NCI-H2081 (cell line): ENCODE results near the gene USP19.

ENCODE experiments used
- DNase-seq, 2 experiments: peaks; one replicate each; lab custom pipeline; 2025; lab: John Stamatoyannopoulos, UW

Gene USP19, protein sequence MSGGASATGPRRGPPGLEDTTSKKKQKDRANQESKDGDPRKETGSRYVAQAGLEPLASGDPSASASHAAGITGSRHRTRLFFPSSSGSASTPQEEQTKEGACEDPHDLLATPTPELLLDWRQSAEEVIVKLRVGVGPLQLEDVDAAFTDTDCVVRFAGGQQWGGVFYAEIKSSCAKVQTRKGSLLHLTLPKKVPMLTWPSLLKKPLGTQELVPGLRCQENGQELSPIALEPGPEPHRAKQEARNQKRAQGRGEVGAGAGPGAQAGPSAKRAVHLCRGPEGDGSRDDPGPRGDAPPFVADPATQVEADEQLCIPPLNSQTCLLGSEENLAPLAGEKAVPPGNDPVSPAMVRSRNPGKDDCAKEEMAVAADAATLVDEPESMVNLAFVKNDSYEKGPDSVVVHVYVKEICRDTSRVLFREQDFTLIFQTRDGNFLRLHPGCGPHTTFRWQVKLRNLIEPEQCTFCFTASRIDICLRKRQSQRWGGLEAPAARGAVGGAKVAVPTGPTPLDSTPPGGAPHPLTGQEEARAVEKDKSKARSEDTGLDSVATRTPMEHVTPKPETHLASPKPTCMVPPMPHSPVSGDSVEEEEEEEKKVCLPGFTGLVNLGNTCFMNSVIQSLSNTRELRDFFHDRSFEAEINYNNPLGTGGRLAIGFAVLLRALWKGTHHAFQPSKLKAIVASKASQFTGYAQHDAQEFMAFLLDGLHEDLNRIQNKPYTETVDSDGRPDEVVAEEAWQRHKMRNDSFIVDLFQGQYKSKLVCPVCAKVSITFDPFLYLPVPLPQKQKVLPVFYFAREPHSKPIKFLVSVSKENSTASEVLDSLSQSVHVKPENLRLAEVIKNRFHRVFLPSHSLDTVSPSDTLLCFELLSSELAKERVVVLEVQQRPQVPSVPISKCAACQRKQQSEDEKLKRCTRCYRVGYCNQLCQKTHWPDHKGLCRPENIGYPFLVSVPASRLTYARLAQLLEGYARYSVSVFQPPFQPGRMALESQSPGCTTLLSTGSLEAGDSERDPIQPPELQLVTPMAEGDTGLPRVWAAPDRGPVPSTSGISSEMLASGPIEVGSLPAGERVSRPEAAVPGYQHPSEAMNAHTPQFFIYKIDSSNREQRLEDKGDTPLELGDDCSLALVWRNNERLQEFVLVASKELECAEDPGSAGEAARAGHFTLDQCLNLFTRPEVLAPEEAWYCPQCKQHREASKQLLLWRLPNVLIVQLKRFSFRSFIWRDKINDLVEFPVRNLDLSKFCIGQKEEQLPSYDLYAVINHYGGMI (N-terminal part only)

DNA sequence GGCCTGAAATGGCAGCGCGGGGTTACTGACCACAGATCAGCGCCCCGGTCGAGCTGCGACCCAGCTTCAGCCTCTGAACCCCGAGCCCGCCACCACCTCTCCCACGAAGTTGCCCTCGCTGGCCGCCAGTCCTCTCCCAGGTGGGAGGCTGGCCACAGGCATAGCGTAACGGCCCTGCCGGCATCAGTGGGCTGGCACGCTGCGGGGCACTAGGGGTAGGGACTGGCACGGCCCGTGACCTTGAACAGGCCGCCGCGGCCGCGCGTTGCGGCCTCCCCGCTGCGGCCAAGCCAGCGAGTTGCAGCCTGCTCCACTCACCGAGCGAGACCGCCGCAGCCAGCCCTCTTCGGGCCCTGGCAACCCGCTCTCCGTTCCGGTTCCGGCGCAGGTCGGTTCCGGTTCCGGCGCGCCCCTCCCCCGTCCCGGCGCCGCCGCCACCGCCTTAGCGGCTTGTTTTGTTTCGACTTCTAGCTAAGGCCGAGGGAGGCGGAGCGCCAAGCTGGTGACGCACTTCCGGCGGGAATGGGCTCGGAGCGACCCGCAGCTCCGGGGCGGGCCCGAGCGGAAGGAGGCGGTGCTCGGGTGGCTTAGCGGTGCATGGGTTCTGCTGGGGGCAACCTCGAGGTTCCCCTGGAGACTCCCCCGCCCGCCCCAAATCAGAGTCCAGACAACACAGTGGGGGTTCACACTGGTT, at the start of gene USP19:
Gene USP19, minus strand, starts transcription at position 386 of the 694 bp plus-strand sequence. CDS start 1,678 bp downstream, outside the sequence.
- peak; percentile 88 to 90 for DNase-seq

GRCh38 chr3:49166752-49167556, 46.3 kb upstream of the USP19 start:
- DNase-seq: no peak

- peak; percentile 56 to 70 for DNase-seq
Measured at GRCh38 chr3:49165771-49166751, 45.4 kb upstream of the USP19 start, which contains the start of gene CCDC71. Gene CCDC71, minus strand, starts transcription at chr3:49166331. Its CDS starts 2,123 bp downstream, at chr3:49164208.

DNA sequence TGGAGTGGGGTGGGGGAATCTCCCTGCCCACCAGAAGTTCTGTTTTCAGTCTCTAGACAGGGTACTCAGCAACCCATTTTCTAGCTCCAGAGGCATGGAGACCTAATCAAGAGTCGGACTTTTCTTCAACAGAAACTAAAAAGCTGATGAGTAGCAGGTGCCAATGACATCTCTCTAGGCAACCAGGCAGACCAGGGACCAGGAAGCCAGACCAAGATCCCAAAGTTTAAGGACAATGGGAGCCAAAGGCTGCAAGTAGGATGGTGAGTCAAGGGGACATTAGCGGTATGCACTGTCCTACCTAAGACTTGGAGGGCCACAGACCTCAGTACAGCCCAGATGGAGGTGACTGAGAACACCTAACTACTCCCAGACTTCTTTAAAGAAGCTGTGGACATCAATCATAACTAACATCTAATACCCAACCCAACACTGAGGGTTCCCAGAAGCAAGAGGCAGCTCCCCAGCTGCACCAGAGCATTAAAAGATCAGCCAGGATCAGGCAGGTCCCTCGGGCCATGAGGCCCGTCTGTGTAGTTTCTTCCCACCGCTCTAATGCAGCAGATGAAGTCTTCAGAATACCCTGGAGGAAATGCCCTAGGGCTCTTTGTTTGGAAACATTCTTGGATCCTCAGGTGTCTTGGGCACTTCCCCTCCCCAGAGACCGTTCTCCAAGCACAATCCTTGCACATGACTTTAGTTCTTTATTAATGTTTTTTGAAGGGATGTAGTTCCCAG, 44.5 kb upstream of the USP19 start:
- no peak for DNase-seq

GRCh38 chr3:49163609-49164008, 43.0 kb upstream of the USP19 start:
- no peak for DNase-seq

DNA sequence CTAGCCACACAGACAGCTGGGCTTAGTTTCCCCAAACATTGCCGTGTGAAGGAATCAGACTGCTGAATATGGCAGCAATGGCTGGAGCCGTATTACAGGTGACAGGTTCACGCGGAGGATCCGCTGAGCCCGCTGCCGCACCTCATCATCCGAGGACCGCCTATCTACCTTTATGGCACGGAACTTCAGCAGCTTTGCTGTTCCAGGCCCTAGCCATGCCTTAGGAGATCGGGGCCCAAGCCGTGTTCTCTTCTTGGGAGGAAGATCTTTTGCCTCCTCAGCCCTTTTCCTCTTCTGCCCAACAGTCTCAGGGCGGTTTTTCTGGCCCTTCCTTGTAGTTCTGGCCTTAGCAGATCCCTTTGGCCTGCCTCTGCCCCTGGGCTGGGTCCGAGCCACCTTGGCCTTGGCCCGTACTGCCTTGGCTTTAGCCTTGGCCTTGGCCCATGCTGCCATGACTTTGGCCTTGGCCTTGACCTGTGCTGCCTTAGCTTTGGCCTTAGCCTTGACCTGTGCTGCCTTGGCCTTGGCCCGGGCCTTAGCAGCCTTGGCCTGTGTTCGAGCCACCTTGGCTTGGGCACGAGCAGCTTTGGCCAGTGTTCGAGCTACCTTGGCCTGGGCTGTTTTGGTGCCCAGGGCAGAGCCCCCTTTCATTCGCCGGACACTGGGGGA, 42.3 kb upstream of the USP19 start:
- no peak for DNase-seq

GRCh38 chr3:49161808-49162530, 41.3 kb upstream of the USP19 start:
- DNase-seq: no peak

- no peak for DNase-seq
Measured at GRCh38 chr3:49161197-49161596, 40.6 kb upstream of the USP19 start.

DNA sequence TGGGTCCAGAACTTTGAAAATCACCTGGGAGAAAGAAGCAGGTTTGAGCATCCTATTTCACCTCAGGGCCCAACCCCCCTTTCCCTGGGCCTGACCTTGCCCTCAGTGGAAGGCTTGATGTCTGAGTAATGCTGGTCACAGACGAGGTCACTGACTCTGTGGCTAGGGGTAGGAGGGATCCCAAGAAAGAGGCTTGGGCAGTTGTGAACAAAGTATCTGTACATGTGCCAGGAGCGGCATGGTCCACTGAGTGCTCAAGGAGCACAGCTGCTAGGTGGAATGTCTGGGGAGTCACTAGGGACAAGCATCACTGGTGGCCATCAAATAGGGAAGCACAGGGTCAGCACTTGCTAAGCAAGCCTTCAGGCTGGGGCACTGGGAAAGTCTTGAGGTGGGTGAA, 38.2 kb upstream of the USP19 start:
- DNase-seq: no peak

GRCh38 chr3:49158103-49158709, 37.6 kb upstream of the USP19 start:
- DNase-seq: peak in 1 of 2 experiments; percentile 5

DNA sequence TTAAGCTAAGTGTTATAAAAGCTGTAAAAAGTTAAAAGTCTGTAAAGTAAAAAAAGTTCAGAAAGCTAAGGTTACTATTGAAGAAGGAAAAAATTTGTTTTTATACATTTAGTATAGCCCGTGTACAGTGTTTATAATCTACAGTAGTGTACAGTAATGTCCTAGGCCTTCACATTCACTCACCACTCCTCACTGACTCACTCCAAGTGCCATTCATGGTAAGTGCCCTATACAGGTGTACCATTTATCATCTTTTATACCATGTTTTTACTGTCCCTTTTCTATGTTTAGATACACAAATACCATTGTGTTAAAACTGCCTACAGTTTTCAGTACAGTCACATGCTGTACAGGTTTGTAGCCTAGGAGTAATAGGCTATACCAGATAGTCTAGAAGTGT, 36.7 kb upstream of the USP19 start:
- DNase-seq: no peak

DNA sequence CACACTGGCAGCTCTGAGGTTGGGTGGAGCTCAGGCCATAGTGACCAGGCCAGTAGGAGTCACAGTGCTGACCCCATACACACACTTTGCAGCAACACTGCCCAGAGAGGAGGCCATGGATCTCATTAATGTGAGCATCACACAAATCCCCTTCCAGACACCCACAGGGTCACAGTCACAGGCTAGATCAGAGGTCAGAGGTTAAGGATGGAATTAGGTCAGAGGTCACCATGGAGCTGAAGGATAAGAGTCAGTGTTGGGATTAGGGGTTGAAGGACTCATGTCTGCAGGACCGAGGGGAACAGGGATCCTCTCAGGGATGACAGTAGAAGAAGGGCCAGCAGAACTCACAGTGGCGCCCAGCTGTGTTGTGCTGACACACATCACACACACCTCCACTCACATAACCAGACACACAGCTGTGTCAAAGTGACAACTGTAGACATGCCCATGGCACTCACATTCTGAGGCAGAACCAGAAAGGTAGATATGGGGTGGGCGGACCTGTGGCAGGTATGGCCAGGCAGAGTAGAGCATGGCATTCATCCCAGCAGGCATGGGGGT, 32.8 kb upstream of the USP19 start:
- DNase-seq: no peak

- no peak for DNase-seq
Measured at GRCh38 chr3:49151610-49152009, 31.0 kb upstream of the USP19 start.

- no peak for DNase-seq
Measured at GRCh38 chr3:49148159-49148558, 27.5 kb upstream of the USP19 start.

DNA sequence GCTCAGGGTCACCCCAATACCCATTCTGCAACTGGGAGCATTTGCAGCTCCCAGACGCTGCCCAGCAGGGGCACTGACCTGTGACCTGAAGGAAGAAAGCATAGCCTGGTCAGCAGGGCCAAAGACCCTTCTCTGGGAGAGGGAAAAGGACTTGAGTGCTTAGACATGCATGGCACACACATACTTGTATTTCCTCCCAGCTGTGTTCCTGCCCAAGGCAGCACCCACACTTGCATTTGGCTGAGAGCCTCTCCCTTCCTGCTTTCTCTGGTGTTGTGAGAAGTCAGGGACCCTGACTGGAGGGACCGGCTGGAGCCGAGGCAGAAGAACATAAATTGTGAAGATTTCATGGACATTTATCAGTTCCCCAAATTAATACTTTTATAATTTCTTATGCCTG, 19.5 kb upstream of the USP19 start:
- no peak for DNase-seq

GRCh38 chr3:49135499-49135898, 14.9 kb upstream of the USP19 start:
- DNase-seq: no peak
